ENCODE measurements around the gene ST3GAL3. TPM values are rescaled to one million over a fixed set of nuclear protein-coding genes. Genes with fewer than 3 reads are reported as not detected.
"Not testable (repeated sequence)": the region's sequence is repeated elsewhere in the genome, so short reads cannot be mapped to it uniquely, and the experiment has no call there.

Gene ST3GAL3
- total RNA-seq, 1 donor from 2014 or later: 5.5 TPM

- ATAC-seq: no peak
These were observed 3.5 kb upstream of the ST3GAL3 start for GRCh38 chr1:43703836-43704235.

DNA sequence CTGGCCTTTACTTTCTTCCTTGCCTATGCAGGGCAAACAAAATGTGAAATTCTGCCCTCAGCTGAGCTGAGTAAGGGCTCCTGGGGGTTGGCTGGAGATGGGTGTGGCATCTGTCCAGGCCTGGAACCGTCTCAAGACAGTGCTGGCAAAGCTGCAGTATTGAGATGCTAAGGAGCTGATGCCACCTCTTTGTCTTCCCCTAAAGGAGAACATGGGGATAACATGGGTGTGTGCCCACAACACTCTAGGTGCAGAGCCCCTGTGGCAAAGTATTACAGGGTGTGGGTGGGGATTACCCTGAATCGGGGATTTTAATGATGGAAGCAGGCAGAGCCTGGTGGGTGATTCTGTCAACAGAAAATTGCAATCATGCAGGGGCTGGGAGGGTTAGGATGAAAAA lies 2.5 kb upstream of the ST3GAL3 start:
- no peak for ATAC-seq

- no peak for ATAC-seq
These were observed 2.0 kb upstream of the ST3GAL3 start for GRCh38 chr1:43705334-43705733.

- ATAC-seq: no peak
These were observed 1.2 kb upstream of the ST3GAL3 start for GRCh38 chr1:43705982-43706597.

DNA sequence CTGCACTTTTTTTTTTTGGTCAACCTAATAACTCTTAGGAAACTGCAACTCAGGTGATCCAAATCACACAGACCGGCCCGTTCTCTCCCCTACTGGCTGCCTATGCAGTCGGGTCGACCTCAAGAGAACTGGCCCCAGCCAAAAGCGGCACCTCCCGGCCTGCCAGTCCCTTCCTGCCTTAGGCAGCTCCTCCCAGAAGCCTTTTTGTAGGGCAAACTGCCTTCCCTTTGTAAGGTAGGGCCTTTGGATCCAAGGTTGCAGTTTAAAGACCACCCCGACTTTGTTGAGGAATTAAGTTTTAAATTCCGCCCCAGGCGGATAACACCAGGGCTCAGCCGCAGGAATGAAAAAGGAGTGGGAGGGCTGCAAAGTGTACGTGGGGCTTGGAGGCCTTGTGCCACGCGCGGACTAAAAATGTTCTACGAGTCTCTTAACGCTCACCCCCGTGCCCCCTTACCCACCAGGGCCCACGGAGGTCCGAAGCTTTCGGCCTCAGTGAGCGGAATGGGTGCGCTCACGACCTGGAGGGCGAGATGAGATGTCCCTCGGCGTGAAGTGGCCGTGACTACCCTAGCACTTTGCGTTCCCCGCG lies 642 bp upstream of the ST3GAL3 start:
- ATAC-seq: peak; percentile 32

DNA sequence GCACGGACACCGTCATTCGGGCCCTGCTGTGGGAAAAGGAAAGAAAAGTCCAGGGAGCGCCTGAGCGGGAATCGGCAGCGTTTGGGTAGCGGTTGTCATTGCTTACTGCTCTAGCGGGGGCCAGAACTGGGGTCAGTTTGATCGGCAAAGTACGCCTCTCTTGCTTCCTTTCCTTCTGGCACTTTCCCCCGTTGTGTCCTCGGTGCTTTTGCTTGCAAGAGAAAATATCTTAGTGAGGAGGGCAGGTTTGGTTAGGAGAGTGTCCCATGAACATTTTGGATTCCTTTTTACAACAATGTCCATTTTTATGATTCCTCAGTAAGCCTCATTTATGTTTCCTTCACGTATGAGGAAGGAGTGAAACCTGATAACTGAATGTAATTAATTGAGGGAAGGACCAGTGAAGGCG lies 670 bp downstream of the ST3GAL3 start:
- no peak for ATAC-seq

GRCh38 chr1:43711049-43711448 lies 3.7 kb downstream of the ST3GAL3 start:
- ATAC-seq: no peak

- ATAC-seq: peak; percentile 41
These were observed 4.4 kb downstream of the ST3GAL3 start for GRCh38 chr1:43711524-43712386.

DNA sequence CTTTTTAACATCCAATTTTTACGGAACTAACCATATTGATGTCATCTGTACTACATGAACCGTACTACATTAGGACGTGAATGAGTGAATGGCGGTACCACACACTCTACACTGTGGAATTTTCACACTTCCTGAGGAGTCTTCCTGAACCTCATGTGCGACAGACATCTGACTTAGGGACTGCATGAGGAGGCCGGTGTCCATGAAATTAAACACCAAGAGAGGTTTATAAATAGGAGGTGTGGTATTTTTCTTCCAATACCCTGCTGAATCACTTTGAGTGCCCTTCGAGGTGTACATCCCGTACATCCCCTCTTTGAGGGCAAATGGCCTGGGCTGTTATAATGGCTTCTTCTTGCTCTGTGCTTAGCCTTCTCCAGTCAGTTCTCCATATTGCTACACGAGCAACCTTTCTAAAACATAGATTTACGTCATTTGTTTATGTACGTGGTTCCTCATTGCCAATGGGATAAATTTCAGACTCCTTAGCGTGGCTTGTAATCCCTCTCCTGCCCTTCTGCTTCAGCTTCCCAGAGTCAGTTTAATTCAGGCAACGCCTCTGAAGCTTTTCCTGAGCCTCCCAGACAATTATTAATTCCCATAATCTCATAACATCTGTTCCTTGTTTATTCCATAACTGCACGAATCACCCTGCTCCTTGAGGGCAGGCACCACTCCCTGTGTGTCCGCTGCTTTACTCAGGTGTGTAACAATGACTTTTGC lies 9.4 kb downstream of the ST3GAL3 start:
- ATAC-seq: no peak

- ATAC-seq: no peak
These were observed 11.7 kb downstream of the ST3GAL3 start for GRCh38 chr1:43719063-43719462.

- ATAC-seq: not testable (repeated sequence)
These were observed 12.5 kb downstream of the ST3GAL3 start for GRCh38 chr1:43719670-43720419.

DNA sequence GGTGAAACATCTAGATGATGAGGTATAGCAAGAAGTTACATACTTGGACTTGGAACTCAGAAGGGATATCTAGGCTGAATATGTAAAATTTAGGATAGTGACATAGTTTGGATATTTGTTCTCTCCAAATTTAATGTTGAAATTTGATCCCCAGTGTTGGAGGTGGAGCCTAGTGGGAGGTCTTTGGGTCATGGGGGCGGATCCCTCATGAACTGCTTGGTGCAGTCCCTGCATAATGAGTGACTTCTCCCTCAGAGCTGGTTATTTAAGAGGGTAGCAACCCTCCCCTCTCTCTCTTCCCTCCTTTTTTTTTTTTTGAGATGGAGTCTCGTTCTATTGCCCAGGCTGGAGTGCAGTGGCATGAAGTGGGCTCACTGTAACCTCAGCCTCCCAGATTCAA lies 15.5 kb downstream of the ST3GAL3 start:
- no peak for ATAC-seq

- no peak for ATAC-seq
These were observed 22.6 kb downstream of the ST3GAL3 start for GRCh38 chr1:43729816-43730463.

DNA sequence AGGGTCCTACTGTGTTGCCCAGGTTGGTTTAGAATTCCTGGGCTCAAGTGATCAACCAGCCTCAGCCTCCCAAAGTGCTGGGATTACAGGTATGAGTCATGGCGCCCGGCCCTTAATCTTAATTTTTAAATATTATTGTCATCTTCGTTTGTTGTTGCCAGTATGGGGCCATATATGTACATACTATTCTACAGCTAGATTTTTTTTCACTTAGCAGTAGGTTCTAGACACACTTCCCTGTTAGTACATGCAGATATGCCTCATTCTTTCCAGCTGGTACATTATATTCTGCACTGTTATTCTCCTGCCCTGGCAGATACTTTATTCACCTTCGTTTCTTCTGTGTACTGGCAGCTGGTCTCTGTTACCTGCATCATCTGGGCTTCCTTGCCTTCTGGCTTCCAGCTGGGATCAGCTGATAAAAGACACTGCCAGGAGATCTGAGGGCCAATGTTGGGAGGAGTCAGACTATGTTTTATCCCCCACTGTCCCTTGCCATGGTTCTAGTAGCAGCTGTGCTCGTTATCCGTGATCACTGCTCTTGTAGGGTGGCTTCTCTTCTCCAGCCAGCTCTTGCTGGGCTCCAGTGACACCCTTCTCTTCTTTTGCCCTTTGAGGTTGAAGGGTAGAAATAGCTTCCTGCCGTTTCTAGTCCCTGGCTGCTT lies 24.7 kb downstream of the ST3GAL3 start:
- ATAC-seq: no peak

GRCh38 chr1:43736819-43737218 lies 29.5 kb downstream of the ST3GAL3 start:
- no peak for ATAC-seq

GRCh38 chr1:43742026-43742425 lies 34.7 kb downstream of the ST3GAL3 start:
- no peak for ATAC-seq

- no peak for ATAC-seq
These were observed 35.9 kb downstream of the ST3GAL3 start for GRCh38 chr1:43743206-43743605.

DNA sequence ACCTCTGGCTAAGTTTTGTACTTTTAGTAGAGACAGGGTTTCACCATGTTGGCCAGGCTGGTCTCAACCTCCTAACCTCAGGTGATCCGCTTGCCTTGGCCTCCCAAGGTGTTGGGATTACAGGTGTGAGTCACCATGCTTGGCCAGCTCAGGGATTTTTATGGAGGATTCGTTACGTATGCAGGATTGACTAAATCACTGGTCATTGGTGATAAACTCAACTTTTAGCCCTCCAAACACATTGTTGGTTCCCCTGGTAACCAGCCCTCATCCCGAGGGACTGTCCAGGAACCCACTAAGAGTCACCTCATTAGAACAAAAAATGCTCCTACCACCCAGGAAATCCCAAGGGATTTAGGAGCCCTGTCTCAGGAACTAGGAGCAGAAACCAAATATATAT lies 40.4 kb downstream of the ST3GAL3 start:
- no peak for ATAC-seq

- no peak for ATAC-seq
These were observed 42.7 kb downstream of the ST3GAL3 start for GRCh38 chr1:43750083-43750482.

GRCh38 chr1:43753422-43753821 lies 46.1 kb downstream of the ST3GAL3 start:
- ATAC-seq: no peak

- ATAC-seq: no peak
These were observed 47.6 kb downstream of the ST3GAL3 start for GRCh38 chr1:43754892-43755291.
